Brain microvascular endothelial cell (primary cell): ENCODE results near the gene FAM181B.

Experiments
- DNase-seq: peaks from one replicate; pipeline ENCODE4 v3.0.0-alpha.2; 2020
- H3K27ac ChIP-seq: fragments of 250-450 bp; sonication (Bioruptor Pico); 2 replicates; pipeline ENCODE4 v1.5.1; 2020; ENCODE audit warnings: mild to moderate bottlenecking, moderate library complexity
- H3K27me3 ChIP-seq: fragments of 250-450 bp; sonication (Bioruptor Pico); replicated peaks from 2 replicates; pipeline ENCODE4 v1.5.1; 2020; ENCODE audit warnings: mild to moderate bottlenecking
- H3K36me3 ChIP-seq: fragments of 250-450 bp; sonication (Bioruptor Pico); replicated peaks from 2 replicates; pipeline ENCODE4 v1.5.1; 2020; ENCODE audit warnings: mild to moderate bottlenecking
- H3K4me3 ChIP-seq: 2 replicates; pipeline ENCODE4 v1.5.1; 2011; ENCODE audit warnings: low read depth, mild to moderate bottlenecking, control low read depth, low read length, moderate library complexity
- CTCF ChIP-seq: IDR thresholded peaks from 2 replicates; pipeline ENCODE4 v1.5.1; 2011; ENCODE audit warnings: low read depth, mild to moderate bottlenecking, moderate library complexity, low read length, control low read depth, inconsistent platforms; ENCODE audit errors: missing control alignments
- in situ Hi-C: cut with HindIII; loops from 2 replicates; pipeline ENCODE4 v1.10.0; 2017; ENCODE audit warnings: low sequenced_read_pairs, low pct_ligation_motif_present

The FAM181B gene

GRCh38 chr11:82731691-82732277, 1.9 kb downstream of the FAM181B start:
- no peak overlapping the region for H3K4me3 ChIP-seq
- no peaks in the 10 kb centered on the region for H3K36me3 ChIP-seq
- no peak overlapping the region for H3K27ac ChIP-seq
- TF ChIP-seq CTCF, result no peak
- peaks cover 39% of the 10 kb centered on the region for H3K27me3 ChIP-seq
- DNase-seq, result no peak
- in situ Hi-C loops, result no loop called here

DNA sequence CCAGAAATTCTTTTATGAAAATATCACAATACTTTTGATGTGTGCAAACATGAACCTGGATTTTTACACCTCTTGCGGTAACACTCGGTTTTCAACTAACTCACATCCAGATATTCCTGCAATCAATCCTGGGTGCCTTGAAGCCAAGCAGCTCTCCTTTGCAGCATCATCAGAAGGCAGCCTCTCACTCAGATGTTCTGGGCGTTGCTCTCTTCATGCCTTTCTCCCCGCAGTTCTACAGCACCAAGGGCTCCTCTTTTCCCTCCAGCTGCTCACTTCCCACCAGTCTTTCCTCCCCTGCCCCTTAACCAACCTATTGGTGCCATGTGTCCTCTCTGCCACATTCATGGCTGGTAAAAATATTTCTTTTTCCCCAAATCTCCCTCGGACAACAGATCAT, 2.9 kb downstream of the FAM181B start:
- in situ Hi-C loops, result no loop called here
- peaks cover 39% of the 10 kb centered on the region for H3K27me3 ChIP-seq
- TF ChIP-seq CTCF, result no peak
- no peak overlapping the region for H3K4me3 ChIP-seq
- no peak for DNase-seq
- no peaks in the 10 kb centered on the region for H3K36me3 ChIP-seq
- H3K27ac ChIP-seq, result no peak overlapping the region

DNA sequence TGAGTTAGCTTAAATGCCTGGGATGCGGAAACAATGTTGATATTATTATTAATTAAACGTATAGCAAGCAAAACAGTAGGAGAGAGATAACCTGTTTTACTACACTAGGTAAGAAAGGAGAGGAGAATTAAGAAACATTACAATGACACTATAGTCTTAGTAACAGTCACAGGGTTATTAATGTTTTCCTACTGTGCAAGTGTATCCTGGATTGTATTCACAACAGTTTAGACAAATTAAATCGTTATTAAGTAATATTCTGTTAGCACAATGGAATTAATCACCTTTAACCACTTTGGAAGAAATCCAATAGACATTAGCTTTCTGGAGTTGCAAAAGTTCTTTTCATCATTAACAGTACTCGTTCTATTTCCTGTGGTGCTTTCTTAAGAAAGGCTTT, 3.4 kb downstream of the FAM181B start:
- no peak for DNase-seq
- in situ Hi-C loops, result no loop called here
- TF ChIP-seq CTCF, result no peak
- H3K36me3 ChIP-seq, result no peaks in the 10 kb centered on the region
- no peak overlapping the region for H3K27ac ChIP-seq
- H3K4me3 ChIP-seq, result no peak overlapping the region
- peaks cover 39% of the 10 kb centered on the region for H3K27me3 ChIP-seq

DNA sequence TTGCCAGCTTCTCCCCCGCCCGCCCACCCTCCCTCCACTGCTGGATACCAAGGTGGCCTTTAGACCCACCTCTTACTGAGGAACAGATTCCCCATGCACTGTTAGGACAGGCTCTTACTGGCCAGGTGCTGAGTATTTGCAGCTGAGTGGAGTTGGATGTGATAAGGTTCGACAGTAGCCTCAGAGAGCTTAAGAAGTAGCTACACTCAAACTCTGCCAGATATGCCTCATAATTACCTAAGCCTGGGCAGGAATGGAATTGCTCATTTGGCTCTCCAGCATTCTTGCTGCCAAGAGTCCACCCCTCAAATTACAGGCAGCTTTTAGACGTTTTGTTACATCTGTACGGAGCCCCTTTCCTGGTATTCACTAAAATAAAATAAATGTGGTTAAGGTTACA, 9.6 kb downstream of the FAM181B start:
- Histone ChIP-seq H3K36me3 (no peaks in the 10 kb centered on the region), H3K27me3 (no peaks in the 10 kb centered on the region)
- in situ Hi-C loops, result no loop called here

DNA sequence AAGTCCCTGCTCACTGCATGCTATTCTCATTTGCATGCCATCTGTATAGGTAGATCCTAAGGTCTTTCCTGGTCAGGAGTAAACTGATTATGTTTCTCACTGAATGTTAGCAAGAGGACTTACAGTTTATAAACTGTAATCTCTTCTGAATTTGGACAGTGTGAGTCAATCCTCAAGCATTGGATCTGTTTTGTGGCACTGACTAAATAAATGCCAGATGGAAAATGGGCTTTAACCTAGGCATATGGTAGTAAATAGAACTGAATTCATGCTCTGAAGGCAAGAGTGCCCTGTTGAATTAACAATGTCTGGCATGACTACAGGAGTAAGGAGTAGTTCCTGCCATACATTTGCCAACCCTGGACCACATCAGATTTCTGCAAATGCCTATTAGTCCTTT, 11.4 kb downstream of the FAM181B start:
- H3K36me3 ChIP-seq, result no peaks in the 10 kb centered on the region
- no peak overlapping the region for H3K27ac ChIP-seq
- in situ Hi-C loops, result no loop called here
- no peaks in the 10 kb centered on the region for H3K27me3 ChIP-seq
- no peak for TF ChIP-seq CTCF
- H3K4me3 ChIP-seq, result no peak overlapping the region
- no peak for DNase-seq

More for the DNA sequence above, 9.6 kb downstream of the FAM181B start:
- no peak for TF ChIP-seq CTCF
- no peak for DNase-seq
- no peak overlapping the region for H3K27ac ChIP-seq
- H3K4me3 ChIP-seq, result no peak overlapping the region
